HCT116 (cell line): Measurements from ENCODE around the gene DENND11. TPM values are rescaled to one million over a fixed set of nuclear protein-coding genes. Genes with fewer than 3 reads are reported as not detected.

Source experiments
- ATAC-seq: fragments of 200-7000 bp; cut with Tn5 transposase; 2 replicates; pipeline ENCODE4 v1.9.1; 2020; ENCODE audit warnings: mild to moderate bottlenecking, moderate library complexity
- BruUV-seq: library from RNA; stranded (reverse); fragments of 400-500 nt; replicated peaks from 2 replicates; lab custom pipeline; 2021; lab: Mats Ljungman, UMichigan
- CTCF ChIA-PET: fragments of 300-600 bp; sonication (Branson Sonifier 250); formaldehyde crosslinking; loops from one replicate; lab custom pipeline; 2021; ENCODE audit warnings: antibody characterized with exemption; lab: Charles Lee
- POLR2A ChIA-PET: fragments of 300-600, 350-600 bp; sonication (Branson Sonifier 250); formaldehyde crosslinking; loops from one replicate; lab custom pipeline; 2021; ENCODE audit warnings: antibody characterized with exemption; lab: Charles Lee
- RAD21 ChIA-PET, 2 experiments: fragments of 300-600 bp; sonication (Branson Sonifier 250); formaldehyde crosslinking; loops; one replicate each; lab custom pipeline; 2023; ENCODE audit warnings: low total read pairs in 2 of 2; ENCODE audit not compliant: uncharacterized antibody in 2 of 2, unreplicated experiment in 2 of 2, low non-redundant PET in 1 of 2; lab: Charles Lee
- DNase-seq: peaks from one replicate; pipeline ENCODE4 v3.0.0-alpha.2; 2010; ENCODE audit warnings: low read depth, low spot score
- H2AFZ ChIP-seq: fragments of 200-600 bp; shearing (Covaris generic), sonication (generic); 2 replicates; pipeline ENCODE4 v1.6.1; 2017; ENCODE audit warnings: low read depth, mixed run types, mixed read lengths, antibody characterized with exemption, low read length; ENCODE audit not compliant: poor library complexity, severe bottlenecking
- H3K27ac ChIP-seq: 2 replicates; pipeline ENCODE4 v1.5.1; 2012; ENCODE audit warnings: low read depth, low read length
- H3K27me3 ChIP-seq: fragments of 200-600 bp; sonication (generic); 2 replicates; pipeline ENCODE4 v1.6.1; 2016; ENCODE audit warnings: mixed run types, low read length, mixed read lengths; ENCODE audit not compliant: insufficient read depth
- H3K36me3 ChIP-seq, 2 experiments: fragments of 200-500 bp in 1 of 2; fragments of 200-600 bp in 1 of 2; sonication (Bioruptor generic) in 1 of 2; sonication (generic) in 1 of 2; 2 replicates each; pipeline versions ENCODE4 v1.5.1 to v1.6.1; 2014 to 2016; ENCODE audit warnings: low read length in 2 of 2, inconsistent platforms in 1 of 2, mixed read lengths in 1 of 2, mixed run types in 1 of 2; ENCODE audit not compliant: insufficient read depth in 2 of 2, control insufficient read depth in 1 of 2
- H3K4me1 ChIP-seq, 2 experiments: fragments of 200-600 bp in 1 of 2; sonication (generic) in 1 of 2; 2 replicates each; pipeline versions ENCODE4 v1.5.1 to v1.6.1; 2012 to 2017; ENCODE audit warnings: low read length in 2 of 2, inconsistent platforms in 1 of 2, mild to moderate bottlenecking in 1 of 2, mixed read lengths in 1 of 2, mixed run types in 1 of 2, moderate library complexity in 1 of 2; ENCODE audit not compliant: insufficient read depth in 2 of 2, control insufficient read depth in 1 of 2
- H3K4me2 ChIP-seq: fragments of 200-600 bp; sonication (generic); 2 replicates; pipeline ENCODE4 v1.6.1; 2017; ENCODE audit warnings: mixed run types, low read length, mixed read lengths
- H3K4me3 ChIP-seq, 2 experiments: fragments of 200-600 bp in 1 of 2; sonication (generic) in 1 of 2; replicated peaks in 1 of 2; 2 replicates each; pipeline ENCODE4 v1.5.1; 2011 to 2016; ENCODE audit warnings: low read length in 2 of 2, control low read depth in 1 of 2, low read depth in 1 of 2, mild to moderate bottlenecking in 1 of 2, mixed read lengths in 1 of 2, mixed run types in 1 of 2
- H3K79me2 ChIP-seq: fragments of 200-600 bp; sonication (generic); 2 replicates; pipeline ENCODE4 v1.6.1; 2017; ENCODE audit warnings: mild to moderate bottlenecking, mixed run types, low read length, moderate library complexity, mixed read lengths; ENCODE audit not compliant: insufficient read depth
- H3K9ac ChIP-seq: fragments of 200-600 bp; sonication (generic); 2 replicates; pipeline ENCODE4 v1.6.1; 2016; ENCODE audit warnings: low read length, mixed read lengths
- H3K9me2 ChIP-seq: fragments of 200-600 bp; sonication (generic), shearing (Covaris generic); 2 replicates; pipeline ENCODE4 v1.6.1; 2017; ENCODE audit warnings: mixed run types, mild to moderate bottlenecking, moderate library complexity; ENCODE audit not compliant: insufficient read depth
- H3K9me3 ChIP-seq, 2 experiments: fragments of 200-500 bp in 1 of 2; fragments of 200-600 bp in 1 of 2; sonication (Bioruptor generic) in 1 of 2; sonication (generic) in 1 of 2; 2 replicates each; pipeline ENCODE4 v1.6.1; 2014 to 2017; ENCODE audit warnings: low read length in 2 of 2, mixed read lengths in 2 of 2, inconsistent platforms in 1 of 2, low read depth in 1 of 2, mild to moderate bottlenecking in 1 of 2, mixed run types in 1 of 2, moderate library complexity in 1 of 2; ENCODE audit not compliant: control insufficient read depth in 1 of 2, insufficient read depth in 1 of 2
- H4K20me1 ChIP-seq: fragments of 200-600 bp; sonication (generic), shearing (Covaris generic); 2 replicates; pipeline ENCODE4 v1.6.1; 2017; ENCODE audit warnings: mixed run types, mild to moderate bottlenecking, moderate library complexity; ENCODE audit not compliant: insufficient read depth
- CBX3 ChIP-seq: IDR thresholded peaks from 2 replicates; pipeline ENCODE4 v1.6.1; 2012; ENCODE audit warnings: low read depth
- CEBPB ChIP-seq: IDR thresholded peaks from 2 replicates; pipeline ENCODE4 v1.6.1; 2012; ENCODE audit warnings: low read depth
- ELF1 ChIP-seq: IDR thresholded peaks from 2 replicates; pipeline ENCODE4 v1.6.1; 2012; ENCODE audit warnings: low read depth, borderline replicate concordance
- EZH2 ChIP-seq: fragments of 200-600 bp; sonication (generic); IDR thresholded peaks from 2 replicates; pipeline ENCODE4 v1.6.1; 2017; ENCODE audit warnings: antibody characterized with exemption, mixed run types
- EZH2phosphoT487 ChIP-seq: fragments of 200-600 bp; IDR thresholded peaks from 2 replicates; pipeline ENCODE4 v1.6.1; 2018; ENCODE audit warnings: antibody characterized with exemption, borderline replicate concordance
- FOSL1 ChIP-seq: IDR thresholded peaks from 2 replicates; pipeline ENCODE4 v1.6.1; 2012; ENCODE audit warnings: low read depth
- JUND ChIP-seq: IDR thresholded peaks from 2 replicates; pipeline ENCODE4 v1.6.1; 2012
- POLR2AphosphoS5 ChIP-seq: IDR thresholded peaks from 2 replicates; pipeline ENCODE4 v1.6.1; 2011; ENCODE audit warnings: mild to moderate bottlenecking, low read depth, low read length, moderate library complexity
- RAD21 ChIP-seq: IDR thresholded peaks from 2 replicates; pipeline ENCODE4 v1.6.1; 2012; ENCODE audit warnings: low read depth, mild to moderate bottlenecking
- SIN3A ChIP-seq: IDR thresholded peaks from 2 replicates; pipeline ENCODE4 v1.6.1; 2012; ENCODE audit warnings: low read depth
- SP1 ChIP-seq: IDR thresholded peaks from 2 replicates; pipeline ENCODE4 v1.6.1; 2012; ENCODE audit warnings: low read depth
- SRF ChIP-seq: IDR thresholded peaks from 2 replicates; pipeline ENCODE4 v1.6.1; 2012; ENCODE audit warnings: low read depth
- YY1 ChIP-seq: IDR thresholded peaks from 2 replicates; pipeline ENCODE4 v1.6.1; 2011; ENCODE audit warnings: low read length, low read depth, moderate library complexity, mild to moderate bottlenecking; ENCODE audit not compliant: insufficient replicate concordance; ENCODE audit errors: extremely low read depth
- ZBTB33 ChIP-seq: IDR thresholded peaks from 2 replicates; pipeline ENCODE4 v1.6.1; 2011; ENCODE audit warnings: mild to moderate bottlenecking, low read length, moderate library complexity; ENCODE audit not compliant: insufficient replicate concordance; ENCODE audit errors: extremely low read depth
- ZFX ChIP-seq: fragments of 450-650 bp; IDR thresholded peaks from 2 replicates; pipeline ENCODE4 v1.6.1; 2017
- ZNF274 ChIP-seq: fragments of 200-500 bp; sonication (Bioruptor generic); IDR thresholded peaks from 2 replicates; pipeline ENCODE4 v1.6.1; 2014; ENCODE audit warnings: mild to moderate bottlenecking, low read depth, low read length, inconsistent platforms
- intact Hi-C: fragments of 100-400 bp; cut with micrococcal nuclease; formaldehyde crosslinking; loops from 2 replicates; pipeline ENCODE4 v1.10.0; 2022
- total RNA-seq: library from RNA; stranded (reverse); gene quantifications from one replicate; pipeline ENCODE4 v1.2.1, GENCODE V29; 2021; ENCODE audit not compliant: unreplicated experiment
- TF ChIP-seq, protein P1 (sequence below): IDR thresholded peaks from 2 replicates; pipeline ENCODE4 v1.6.1; 2012
- TF ChIP-seq, protein P2 (sequence below): IDR thresholded peaks from 2 replicates; pipeline ENCODE4 v1.6.1; 2012; ENCODE audit warnings: low read depth

Gene DENND11
- total RNA-seq, 1 experiment from 2014 or later, result 23.4 TPM

GRCh38 chr7:141693082-141693481 lies 8.9 kb downstream of the DENND11 start (continued):
- TF ChIP-seq, protein P1, sequence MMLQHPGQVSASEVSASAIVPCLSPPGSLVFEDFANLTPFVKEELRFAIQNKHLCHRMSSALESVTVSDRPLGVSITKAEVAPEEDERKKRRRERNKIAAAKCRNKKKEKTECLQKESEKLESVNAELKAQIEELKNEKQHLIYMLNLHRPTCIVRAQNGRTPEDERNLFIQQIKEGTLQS, result no peak
- TF ChIP-seq ZNF274, result no peak
- no peak for TF ChIP-seq CBX3
- TF ChIP-seq EZH2phosphoT487, result no peak
- no peak for TF ChIP-seq FOSL1
- TF ChIP-seq JUND, result no peak

DNA sequence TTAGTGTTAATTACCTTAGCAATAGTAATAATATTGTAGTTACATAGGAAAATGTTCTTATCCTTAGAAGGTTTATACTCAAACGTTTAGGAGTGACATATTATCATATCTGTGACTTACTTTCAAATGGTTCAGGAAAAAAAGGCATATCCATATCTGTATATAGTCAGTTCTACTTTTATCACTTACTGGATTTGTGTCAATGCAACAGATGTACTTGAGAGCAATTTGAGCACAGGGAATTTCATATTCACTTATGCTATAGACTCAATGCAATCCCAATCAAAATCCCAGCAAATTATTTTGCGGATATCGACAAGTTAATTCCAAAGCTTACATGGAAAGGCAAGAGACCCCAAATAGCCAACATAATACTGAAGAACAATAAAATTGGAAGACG lies 10.0 kb downstream of the DENND11 start:
- TF ChIP-seq ZNF274 (no peak), RAD21 (no peak), EZH2phosphoT487 (no peak), SIN3A (no peak), JUND (no peak), SP1 (no peak), CBX3 (no peak), ZBTB33 (no peak), SRF (no peak), ELF1 (no peak), YY1 (no peak), POLR2AphosphoS5 (no peak), CEBPB (no peak), ZFX (no peak), EZH2 (no peak)
- TF ChIP-seq, protein P1, result no peak
- TF ChIP-seq, protein P2, sequence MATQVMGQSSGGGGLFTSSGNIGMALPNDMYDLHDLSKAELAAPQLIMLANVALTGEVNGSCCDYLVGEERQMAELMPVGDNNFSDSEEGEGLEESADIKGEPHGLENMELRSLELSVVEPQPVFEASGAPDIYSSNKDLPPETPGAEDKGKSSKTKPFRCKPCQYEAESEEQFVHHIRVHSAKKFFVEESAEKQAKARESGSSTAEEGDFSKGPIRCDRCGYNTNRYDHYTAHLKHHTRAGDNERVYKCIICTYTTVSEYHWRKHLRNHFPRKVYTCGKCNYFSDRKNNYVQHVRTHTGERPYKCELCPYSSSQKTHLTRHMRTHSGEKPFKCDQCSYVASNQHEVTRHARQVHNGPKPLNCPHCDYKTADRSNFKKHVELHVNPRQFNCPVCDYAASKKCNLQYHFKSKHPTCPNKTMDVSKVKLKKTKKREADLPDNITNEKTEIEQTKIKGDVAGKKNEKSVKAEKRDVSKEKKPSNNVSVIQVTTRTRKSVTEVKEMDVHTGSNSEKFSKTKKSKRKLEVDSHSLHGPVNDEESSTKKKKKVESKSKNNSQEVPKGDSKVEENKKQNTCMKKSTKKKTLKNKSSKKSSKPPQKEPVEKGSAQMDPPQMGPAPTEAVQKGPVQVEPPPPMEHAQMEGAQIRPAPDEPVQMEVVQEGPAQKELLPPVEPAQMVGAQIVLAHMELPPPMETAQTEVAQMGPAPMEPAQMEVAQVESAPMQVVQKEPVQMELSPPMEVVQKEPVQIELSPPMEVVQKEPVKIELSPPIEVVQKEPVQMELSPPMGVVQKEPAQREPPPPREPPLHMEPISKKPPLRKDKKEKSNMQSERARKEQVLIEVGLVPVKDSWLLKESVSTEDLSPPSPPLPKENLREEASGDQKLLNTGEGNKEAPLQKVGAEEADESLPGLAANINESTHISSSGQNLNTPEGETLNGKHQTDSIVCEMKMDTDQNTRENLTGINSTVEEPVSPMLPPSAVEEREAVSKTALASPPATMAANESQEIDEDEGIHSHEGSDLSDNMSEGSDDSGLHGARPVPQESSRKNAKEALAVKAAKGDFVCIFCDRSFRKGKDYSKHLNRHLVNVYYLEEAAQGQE, result no peak
- ChIA-PET POLR2A (no interaction called here), CTCF (no interaction called here), RAD21 (no interaction called here)
- H3K9me2 ChIP-seq, result no peaks in the 10 kb centered on the region
- H3K36me3 ChIP-seq, result no peaks in the 10 kb centered on the region
- H3K79me2 ChIP-seq, result 0 out of 2 replicates have a peak, but pooled peaks cover 3% of the 10 kb centered on the region
- H3K4me2 ChIP-seq, result no peak overlapping the region
- no peak overlapping the region for H3K27ac ChIP-seq
- H3K4me1 ChIP-seq, result peaks cover 0 to under 1% of the 10 kb centered on the region in 2 experiments; a peak in 1 of 4 replicates
- no peak overlapping the region for H3K9ac ChIP-seq
- DNase-seq (no peak), ATAC-seq (no peak)
- no peaks in the 10 kb centered on the region for H3K9me3 ChIP-seq
- H3K4me3 ChIP-seq, result no peak overlapping the region
- no peaks in the 10 kb centered on the region for H4K20me1 ChIP-seq
- H3K27me3 ChIP-seq, result no peaks in the 10 kb centered on the region
- BruUV-seq, result no TSS peak
- no peak overlapping the region for H2AFZ ChIP-seq
- intact Hi-C loops, result no loop called here
